ENCODE data around the gene TMA7. TPM values are rescaled to one million over a fixed set of nuclear protein-coding genes. Genes with fewer than 3 reads are reported as not detected.

TMA7 gene
- total and polyA plus RNA-seq, 2 donors (not counting 3 experiments of a cell fraction or from before 2014, with no cell fraction given) = 137 to 306 TPM

- TF ChIP-seq, protein P1, sequence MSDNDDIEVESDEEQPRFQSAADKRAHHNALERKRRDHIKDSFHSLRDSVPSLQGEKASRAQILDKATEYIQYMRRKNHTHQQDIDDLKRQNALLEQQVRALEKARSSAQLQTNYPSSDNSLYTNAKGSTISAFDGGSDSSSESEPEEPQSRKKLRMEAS (IDR thresholded peaks at IDR 0.05; ENCODE audit: insufficient read depth, insufficient read length) = no peak
- TF ChIP-seq POLR2A (IDR thresholded peaks at IDR 0.05; ENCODE audit: low read depth, low read length) = no peak
- no peak for TF ChIP-seq GATA2 (IDR thresholded peaks at IDR 0.05; ENCODE audit: insufficient read depth, insufficient read length, low read depth, low read length)
- POLR2A ChIA-PET = no interaction called here
Observed at GRCh38 chr3:48397767-48398681, 42.0 kb upstream of the TMA7 start.

GRCh38 chr3:48398701-48399386, 41.2 kb upstream of the TMA7 start:
- H4K20me1 ChIP-seq (replicated peaks; ENCODE audit: control insufficient read depth, extremely low read depth, insufficient read depth, low read length) = no peaks in the 10 kb centered on the region
- no peak overlapping the region for H2AFZ ChIP-seq (ENCODE audit: low read depth, low read length)
- no peaks in the 10 kb centered on the region for H3K36me3 ChIP-seq (ENCODE audit: control insufficient read depth in 2 of 2, extremely low read depth in 1 of 2, insufficient read depth in 2 of 2, low read length in 2 of 2)
- H3K9ac ChIP-seq (replicated peaks; ENCODE audit: extremely low read depth, insufficient read depth, low read length) = no peak overlapping the region
- H3K4me1 ChIP-seq (ENCODE audit: control insufficient read depth, extremely low read depth, insufficient read depth, low read length) = peaks cover 10% of the 10 kb centered on the region
- peaks cover 7 to 13% of the 10 kb centered on the region in 2 experiments for H3K27me3 ChIP-seq (ENCODE audit: control insufficient read depth in 2 of 2, insufficient read depth in 2 of 2, low read length in 2 of 2)
- FAIRE-seq = no peak
- dilution Hi-C loops (cut with MboI; ENCODE audit: extremely low pct_ligation_motif_present, low sequenced_read_pairs) (no loop called here), intact Hi-C loops (cut with micrococcal nuclease) (no loop called here)
- no peak overlapping the region for H3K4me3 ChIP-seq (replicated peaks in 1 of 3; ENCODE audit: insufficient read depth in 1 of 3, low read depth in 1 of 3, low read length in 3 of 3)
- no peak overlapping the region for H3K4me2 ChIP-seq (ENCODE audit: insufficient read depth, low read length)
- POLR2A ChIA-PET = no interaction called here
- DNase-seq (ENCODE audit: low read depth, low spot score) = no peak
- H3K79me2 ChIP-seq (ENCODE audit: control insufficient read depth, insufficient read depth, low read length) = no peaks in the 10 kb centered on the region
- no peak overlapping the region for H3K27ac ChIP-seq (ENCODE audit: insufficient read depth, low read depth, low read length)
- no peaks in the 10 kb centered on the region for H3K9me3 ChIP-seq (replicated peaks; ENCODE audit: control insufficient read depth, insufficient read depth, low read length)
- no peaks in the 10 kb centered on the region for H3K9me1 ChIP-seq (replicated peaks; ENCODE audit: control insufficient read depth, extremely low read depth, insufficient read depth, low read length)
- CTCF ChIA-PET = interaction anchor here (2.5 to 12.6 kb wide), 6 partner anchors 24 to 204 kb away, joined by 17 to 716 read pairs (median 60); partner anchors contain the start of gene PLXNB1
- BruUV-seq (replicated peaks) = no TSS peak
- no peak for TF ChIP-seq POLR2AphosphoS5 (IDR thresholded peaks at IDR 0.05; ENCODE audit: insufficient read depth, low read depth, low read length)
- TF ChIP-seq, protein P1 (IDR thresholded peaks at IDR 0.05; ENCODE audit: insufficient read depth, insufficient read length) = no peak
- TF ChIP-seq FOS (IDR thresholded peaks at IDR 0.05; ENCODE audit: borderline replicate concordance, insufficient read depth, low read length) = no peak
- TF ChIP-seq, protein P2, sequence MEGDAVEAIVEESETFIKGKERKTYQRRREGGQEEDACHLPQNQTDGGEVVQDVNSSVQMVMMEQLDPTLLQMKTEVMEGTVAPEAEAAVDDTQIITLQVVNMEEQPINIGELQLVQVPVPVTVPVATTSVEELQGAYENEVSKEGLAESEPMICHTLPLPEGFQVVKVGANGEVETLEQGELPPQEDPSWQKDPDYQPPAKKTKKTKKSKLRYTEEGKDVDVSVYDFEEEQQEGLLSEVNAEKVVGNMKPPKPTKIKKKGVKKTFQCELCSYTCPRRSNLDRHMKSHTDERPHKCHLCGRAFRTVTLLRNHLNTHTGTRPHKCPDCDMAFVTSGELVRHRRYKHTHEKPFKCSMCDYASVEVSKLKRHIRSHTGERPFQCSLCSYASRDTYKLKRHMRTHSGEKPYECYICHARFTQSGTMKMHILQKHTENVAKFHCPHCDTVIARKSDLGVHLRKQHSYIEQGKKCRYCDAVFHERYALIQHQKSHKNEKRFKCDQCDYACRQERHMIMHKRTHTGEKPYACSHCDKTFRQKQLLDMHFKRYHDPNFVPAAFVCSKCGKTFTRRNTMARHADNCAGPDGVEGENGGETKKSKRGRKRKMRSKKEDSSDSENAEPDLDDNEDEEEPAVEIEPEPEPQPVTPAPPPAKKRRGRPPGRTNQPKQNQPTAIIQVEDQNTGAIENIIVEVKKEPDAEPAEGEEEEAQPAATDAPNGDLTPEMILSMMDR (IDR thresholded peaks at IDR 0.05; ENCODE audit: extremely low read depth in 1 of 2, insufficient read depth in 1 of 2, low read depth in 1 of 2, low read length in 2 of 2) = no peak

More at GRCh38 chr3:48397767-48398681, 42.0 kb upstream of the TMA7 start:
- H4K20me1 ChIP-seq (replicated peaks; ENCODE audit: control insufficient read depth, extremely low read depth, insufficient read depth, low read length) = no peaks in the 10 kb centered on the region
- H3K9me1 ChIP-seq (replicated peaks; ENCODE audit: control insufficient read depth, extremely low read depth, insufficient read depth, low read length) = no peaks in the 10 kb centered on the region
- intact Hi-C loops (cut with micrococcal nuclease) = loop anchor here (1.0 kb wide), 1 partner anchor 124 kb away; no protein-coding TSS in a partner anchor
- H3K79me2 ChIP-seq (ENCODE audit: control insufficient read depth, insufficient read depth, low read length) = no peaks in the 10 kb centered on the region
- no peak overlapping the region for H3K4me3 ChIP-seq (replicated peaks in 1 of 3; ENCODE audit: insufficient read depth in 1 of 3, low read depth in 1 of 3, low read length in 3 of 3)
- dilution Hi-C loops (cut with MboI; ENCODE audit: extremely low pct_ligation_motif_present, low sequenced_read_pairs) = no loop called here
- peaks cover 10% of the 10 kb centered on the region for H3K4me1 ChIP-seq (ENCODE audit: control insufficient read depth, extremely low read depth, insufficient read depth, low read length)
- DNase-seq (ENCODE audit: low read depth, low spot score) = no peak
- no peak overlapping the region for H3K4me2 ChIP-seq (ENCODE audit: insufficient read depth, low read length)
- H3K36me3 ChIP-seq (ENCODE audit: control insufficient read depth in 2 of 2, extremely low read depth in 1 of 2, insufficient read depth in 2 of 2, low read length in 2 of 2) = no peaks in the 10 kb centered on the region
- FAIRE-seq = no peak
- CTCF ChIA-PET = interaction anchor here (12.6 kb wide), 1 partner anchor 38 kb away, joined by 716 read pairs; no protein-coding TSS in a partner anchor
- H3K9ac ChIP-seq (replicated peaks; ENCODE audit: extremely low read depth, insufficient read depth, low read length) = no peak overlapping the region
- BruUV-seq (replicated peaks) = no TSS peak
- H3K27ac ChIP-seq (ENCODE audit: insufficient read depth, low read depth, low read length) = no peak overlapping the region
- peaks cover 7 to 15% of the 10 kb centered on the region in 2 experiments for H3K27me3 ChIP-seq (ENCODE audit: control insufficient read depth in 2 of 2, insufficient read depth in 2 of 2, low read length in 2 of 2)
- no peaks in the 10 kb centered on the region for H3K9me3 ChIP-seq (replicated peaks; ENCODE audit: control insufficient read depth, insufficient read depth, low read length)
- H2AFZ ChIP-seq (ENCODE audit: low read depth, low read length) = no peak overlapping the region

All from endothelial cell of umbilical vein (primary cell).